ENCODE results near the gene ADA. TPM values are rescaled to one million over a fixed set of nuclear protein-coding genes. Genes with fewer than 3 reads are reported as not detected.

ADA gene
- total and polyA plus RNA-seq, 4 donors: 1.3 to 3.1 (median 2.9) TPM

GRCh38 chr20:44629542-44629941, 22.0 kb downstream of the ADA start:
- Histone ChIP-seq H3K4me3 (ENCODE audit: low read depth, low read length) (no peak overlapping the region), H3K4me1 (ENCODE audit: control insufficient read depth, insufficient read depth, low read length) (peaks cover 18% of the 10 kb centered on the region), H3K27ac (ENCODE audit: low read depth, low read length) (no peak overlapping the region), H3K36me3 (ENCODE audit: control insufficient read depth, insufficient read depth, low read length) (no peaks in the 10 kb centered on the region), H3K27me3 (ENCODE audit: control insufficient read depth, insufficient read depth, low read length) (no peaks in the 10 kb centered on the region), H3K9me3 (ENCODE audit: control insufficient read depth, insufficient read depth, low read length) (no peaks in the 10 kb centered on the region)
- no peak for DNase-seq (ENCODE audit: low read depth in 4 of 6, low spot score in 6 of 6)
- 65% methylated on average over 10 of the region's 10 CpGs for WGBS (ENCODE audit: insufficient coverage)

- H3K4me3 ChIP-seq (ENCODE audit: low read depth, low read length): no peak overlapping the region
- no peaks in the 10 kb centered on the region for H3K9me3 ChIP-seq (ENCODE audit: control insufficient read depth, insufficient read depth, low read length)
- H3K4me1 ChIP-seq (ENCODE audit: control insufficient read depth, insufficient read depth, low read length): peaks cover 17% of the 10 kb centered on the region
- no peaks in the 10 kb centered on the region for H3K27me3 ChIP-seq (ENCODE audit: control insufficient read depth, insufficient read depth, low read length)
- DNase-seq (ENCODE audit: low read depth in 4 of 6, low spot score in 6 of 6): no peak
- H3K27ac ChIP-seq (ENCODE audit: low read depth, low read length): no peak overlapping the region
- 88% methylated on average over 8 of the region's 9 CpGs for WGBS (ENCODE audit: insufficient coverage)
- H3K36me3 ChIP-seq (ENCODE audit: control insufficient read depth, insufficient read depth, low read length): peaks cover 3% of the 10 kb centered on the region
Observed at GRCh38 chr20:44629017-44629385, 22.5 kb downstream of the ADA start.

GRCh38 chr20:44627364-44628010, 24.0 kb downstream of the ADA start:
- peaks cover 4% of the 10 kb centered on the region for H3K9me3 ChIP-seq (ENCODE audit: control insufficient read depth, insufficient read depth, low read length)
- no peak overlapping the region for H3K4me3 ChIP-seq (ENCODE audit: low read depth, low read length)
- peaks cover 13% of the 10 kb centered on the region for H3K36me3 ChIP-seq (ENCODE audit: control insufficient read depth, insufficient read depth, low read length)
- no peak for DNase-seq (ENCODE audit: low read depth in 4 of 6, low spot score in 6 of 6)
- H3K27ac ChIP-seq (ENCODE audit: low read depth, low read length): no peak overlapping the region
- H3K27me3 ChIP-seq (ENCODE audit: control insufficient read depth, insufficient read depth, low read length): no peaks in the 10 kb centered on the region
- WGBS (ENCODE audit: insufficient coverage): 96% methylated on average over 13 of the region's 13 CpGs
- H3K4me1 ChIP-seq (ENCODE audit: control insufficient read depth, insufficient read depth, low read length): peaks cover 10% of the 10 kb centered on the region

GRCh38 chr20:44626278-44626677, 25.2 kb downstream of the ADA start:
- WGBS (ENCODE audit: insufficient coverage): 94% methylated on average over 7 of the region's 7 CpGs
- H3K27me3 ChIP-seq (ENCODE audit: control insufficient read depth, insufficient read depth, low read length): no peaks in the 10 kb centered on the region
- H3K4me3 ChIP-seq (ENCODE audit: low read depth, low read length): no peak overlapping the region
- no peak overlapping the region for H3K27ac ChIP-seq (ENCODE audit: low read depth, low read length)
- peaks cover 5% of the 10 kb centered on the region for H3K4me1 ChIP-seq (ENCODE audit: control insufficient read depth, insufficient read depth, low read length)
- no peak for DNase-seq (ENCODE audit: low read depth in 4 of 6, low spot score in 6 of 6)
- peaks cover 4% of the 10 kb centered on the region for H3K9me3 ChIP-seq (ENCODE audit: control insufficient read depth, insufficient read depth, low read length)
- H3K36me3 ChIP-seq (ENCODE audit: control insufficient read depth, insufficient read depth, low read length): peaks cover 14% of the 10 kb centered on the region

- WGBS (ENCODE audit: insufficient coverage): 94% methylated on average over 8 of the region's 8 CpGs
- no peak for DNase-seq (ENCODE audit: low read depth in 4 of 6, low spot score in 6 of 6)
- H3K4me3 ChIP-seq (ENCODE audit: low read depth, low read length): no peak overlapping the region
- H3K36me3 ChIP-seq (ENCODE audit: control insufficient read depth, insufficient read depth, low read length): peaks cover 14% of the 10 kb centered on the region
- no peak overlapping the region for H3K27ac ChIP-seq (ENCODE audit: low read depth, low read length)
- H3K27me3 ChIP-seq (ENCODE audit: control insufficient read depth, insufficient read depth, low read length): no peaks in the 10 kb centered on the region
- peaks cover 4% of the 10 kb centered on the region for H3K9me3 ChIP-seq (ENCODE audit: control insufficient read depth, insufficient read depth, low read length)
- peaks cover 5% of the 10 kb centered on the region for H3K4me1 ChIP-seq (ENCODE audit: control insufficient read depth, insufficient read depth, low read length)
Observed at GRCh38 chr20:44625361-44625760, 26.1 kb downstream of the ADA start.

GRCh38 chr20:44624743-44625271, 26.7 kb downstream of the ADA start:
- H3K27ac ChIP-seq (ENCODE audit: low read depth, low read length): no peak overlapping the region
- H3K36me3 ChIP-seq (ENCODE audit: control insufficient read depth, insufficient read depth, low read length): peaks cover 18% of the 10 kb centered on the region
- WGBS (ENCODE audit: insufficient coverage): 78% methylated on average over 2 of the region's 6 CpGs
- H3K9me3 ChIP-seq (ENCODE audit: control insufficient read depth, insufficient read depth, low read length): peaks cover 4% of the 10 kb centered on the region
- no peaks in the 10 kb centered on the region for H3K27me3 ChIP-seq (ENCODE audit: control insufficient read depth, insufficient read depth, low read length)
- H3K4me3 ChIP-seq (ENCODE audit: low read depth, low read length): no peak overlapping the region
- peaks cover 5% of the 10 kb centered on the region for H3K4me1 ChIP-seq (ENCODE audit: control insufficient read depth, insufficient read depth, low read length)
- DNase-seq (ENCODE audit: low read depth in 4 of 6, low spot score in 6 of 6): no peak

GRCh38 chr20:44624152-44624551, 27.3 kb downstream of the ADA start:
- no peak overlapping the region for H3K27ac ChIP-seq (ENCODE audit: low read depth, low read length)
- WGBS (ENCODE audit: insufficient coverage): 96% methylated on average over 4 of the region's 4 CpGs
- H3K36me3 ChIP-seq (ENCODE audit: control insufficient read depth, insufficient read depth, low read length): peaks cover 24% of the 10 kb centered on the region

GRCh38 chr20:44622501-44623270, 28.8 kb downstream of the ADA start:
- DNase-seq (ENCODE audit: low read depth in 4 of 6, low spot score in 6 of 6): no peak
- 100% methylated on average over 19 of the region's 19 CpGs for WGBS (ENCODE audit: insufficient coverage)
- peaks cover 4% of the 10 kb centered on the region for H3K9me3 ChIP-seq (ENCODE audit: control insufficient read depth, insufficient read depth, low read length)
- H3K27me3 ChIP-seq (ENCODE audit: control insufficient read depth, insufficient read depth, low read length): no peaks in the 10 kb centered on the region
- no peak overlapping the region for H3K4me3 ChIP-seq (ENCODE audit: low read depth, low read length)
- no peaks in the 10 kb centered on the region for H3K4me1 ChIP-seq (ENCODE audit: control insufficient read depth, insufficient read depth, low read length)
- no peak overlapping the region for H3K27ac ChIP-seq (ENCODE audit: low read depth, low read length)
- H3K36me3 ChIP-seq (ENCODE audit: control insufficient read depth, insufficient read depth, low read length): peaks cover 35% of the 10 kb centered on the region

More at GRCh38 chr20:44624152-44624551, 27.3 kb downstream of the ADA start:
- no peak for DNase-seq (ENCODE audit: low read depth in 4 of 6, low spot score in 6 of 6)
- Histone ChIP-seq H3K9me3 (ENCODE audit: control insufficient read depth, insufficient read depth, low read length) (peaks cover 4% of the 10 kb centered on the region), H3K4me3 (ENCODE audit: low read depth, low read length) (no peak overlapping the region), H3K4me1 (ENCODE audit: control insufficient read depth, insufficient read depth, low read length) (no peaks in the 10 kb centered on the region), H3K27me3 (ENCODE audit: control insufficient read depth, insufficient read depth, low read length) (no peaks in the 10 kb centered on the region)

- WGBS (ENCODE audit: insufficient coverage): 98% methylated on average over 8 of the region's 8 CpGs
- H3K27me3 ChIP-seq (ENCODE audit: control insufficient read depth, insufficient read depth, low read length): no peaks in the 10 kb centered on the region
- no peak overlapping the region for H3K4me3 ChIP-seq (ENCODE audit: low read depth, low read length)
- no peak overlapping the region for H3K27ac ChIP-seq (ENCODE audit: low read depth, low read length)
- H3K9me3 ChIP-seq (ENCODE audit: control insufficient read depth, insufficient read depth, low read length): peaks cover 4% of the 10 kb centered on the region
- no peaks in the 10 kb centered on the region for H3K4me1 ChIP-seq (ENCODE audit: control insufficient read depth, insufficient read depth, low read length)
- no peak for DNase-seq (ENCODE audit: low read depth in 4 of 6, low spot score in 6 of 6)
- peaks cover 39% of the 10 kb centered on the region for H3K36me3 ChIP-seq (ENCODE audit: control insufficient read depth, insufficient read depth, low read length)
Observed at GRCh38 chr20:44621939-44622338, 29.6 kb downstream of the ADA start.

GRCh38 chr20:44621325-44621724, 30.2 kb downstream of the ADA start:
- Histone ChIP-seq H3K4me1 (ENCODE audit: control insufficient read depth, insufficient read depth, low read length) (peaks cover 6% of the 10 kb centered on the region), H3K4me3 (ENCODE audit: low read depth, low read length) (no peak overlapping the region), H3K9me3 (ENCODE audit: control insufficient read depth, insufficient read depth, low read length) (peaks cover 4% of the 10 kb centered on the region), H3K27ac (ENCODE audit: low read depth, low read length) (no peak overlapping the region), H3K27me3 (ENCODE audit: control insufficient read depth, insufficient read depth, low read length) (no peaks in the 10 kb centered on the region), H3K36me3 (ENCODE audit: control insufficient read depth, insufficient read depth, low read length) (peaks cover 44% of the 10 kb centered on the region)
- 91% methylated on average over 5 of the region's 5 CpGs for WGBS (ENCODE audit: insufficient coverage)
- no peak for DNase-seq (ENCODE audit: low read depth in 4 of 6, low spot score in 6 of 6)

Measured in spinal cord (tissue), 10 donors.